CD4-positive, alpha-beta T cell treated with Interleukin-12 subunit alpha and Interleukin-12 subunit beta, for 1 hour (primary cell): Measurements from ENCODE around the gene FBXO47.

ENCODE experiments used
- DNase-seq: peaks from one replicate; pipeline ENCODE4 v3.0.0-alpha.2; 2020

FBXO47 gene

GRCh38 chr17:38967290-38967738, at the start of gene FBXO47:
TSS of gene FBXO47 (minus strand) at chr17:38967403. CDS start at chr17:38963025, 4,378 bp downstream.
- peak; percentile 85 for DNase-seq

- peak; percentile 33 for DNase-seq
These were observed 49.3 kb upstream of the FBXO47 start for GRCh38 chr17:39016193-39017153.

- no peak for DNase-seq
These were observed 48.3 kb upstream of the FBXO47 start for GRCh38 chr17:39015546-39015935.

GRCh38 chr17:39014795-39015545, 47.8 kb upstream of the FBXO47 start:
- no peak for DNase-seq

- no peak for DNase-seq
These were observed 47.0 kb upstream of the FBXO47 start for GRCh38 chr17:39014044-39014794.

- no peak for DNase-seq
These were observed 45.5 kb upstream of the FBXO47 start for GRCh38 chr17:39012725-39013124.

- no peak for DNase-seq
These were observed 44.8 kb upstream of the FBXO47 start for GRCh38 chr17:39011907-39012468.

GRCh38 chr17:39009581-39010001, 42.4 kb upstream of the FBXO47 start:
- DNase-seq, result no peak

- DNase-seq, result no peak
These were observed 41.4 kb upstream of the FBXO47 start for GRCh38 chr17:39008633-39009032.

- DNase-seq, result peak; percentile 55
These were observed 36.0 kb upstream of the FBXO47 start for GRCh38 chr17:39002991-39003715.

GRCh38 chr17:39001703-39002637, 34.8 kb upstream of the FBXO47 start:
- DNase-seq, result no peak

- no peak for DNase-seq
These were observed 32.9 kb upstream of the FBXO47 start for GRCh38 chr17:39000021-39000601.

GRCh38 chr17:38996660-38997337, 29.6 kb upstream of the FBXO47 start:
- DNase-seq, result no peak

GRCh38 chr17:38994026-38994425, 26.8 kb upstream of the FBXO47 start:
- DNase-seq, result no peak

- DNase-seq, result no peak
These were observed 17.5 kb upstream of the FBXO47 start for GRCh38 chr17:38984666-38985065.

- peak; percentile 74 for DNase-seq
These were observed 15.9 kb upstream of the FBXO47 start for GRCh38 chr17:38982858-38983746.

GRCh38 chr17:38981636-38982035, 14.4 kb upstream of the FBXO47 start:
- no peak for DNase-seq

- no peak for DNase-seq
These were observed 13.5 kb upstream of the FBXO47 start for GRCh38 chr17:38980490-38981217.
